HepG2 (cell line): ENCODE measurements around the gene MAP2K7.

Experiments
- CTCF ChIP-seq: sonication (generic); formaldehyde crosslinking; IDR thresholded peaks from 2 replicates; pipeline ENCODE4 v1.5.0; 2020; ENCODE audit warnings: mild to moderate bottlenecking, missing genetic modification reagents, moderate library complexity
- HDAC2 ChIP-seq: sonication (generic); formaldehyde crosslinking; IDR thresholded peaks from 2 replicates; pipeline ENCODE4 v1.4.0; 2020; ENCODE audit warnings: missing genetic modification reagents
- NCOA1 ChIP-seq: sonication (generic); formaldehyde crosslinking; IDR thresholded peaks from 2 replicates; pipeline ENCODE4 v1.9.0; 2021; ENCODE audit warnings: missing genetic modification reagents
- POLR2A ChIP-seq, 2 experiments: IDR thresholded peaks; 2 replicates each; pipeline ENCODE4 v1.6.1; 2011; ENCODE audit warnings: low read depth in 2 of 2, low read length in 2 of 2, mild to moderate bottlenecking in 1 of 2, moderate library complexity in 1 of 2; ENCODE audit not compliant: insufficient read depth in 1 of 2
- RNF2 ChIP-seq: fragments of 450-650 bp; conservative IDR thresholded peaks from 2 replicates; pipeline ENCODE4 v1.6.1; 2016; ENCODE audit warnings: low read depth
- SP4 ChIP-seq: sonication (generic); formaldehyde crosslinking; IDR thresholded peaks from 2 replicates; pipeline ENCODE4 v1.8.1; 2023; ENCODE audit warnings: mild to moderate bottlenecking, missing genetic modification reagents
- SRF ChIP-seq: IDR thresholded peaks from 2 replicates; pipeline ENCODE4 v1.6.1; 2011; ENCODE audit warnings: mild to moderate bottlenecking, low read depth, low read length, moderate library complexity
- U2AF1 ChIP-seq: fragments of 200-400 bp; formaldehyde crosslinking; optimal IDR thresholded peaks from 2 replicates; pipeline ENCODE3; 2017; ENCODE audit warnings: mild to moderate bottlenecking, low read depth, low read length

- TF ChIP-seq SRF (no peak), POLR2A (IDR thresholded peaks at IDR 0.05; ENCODE audit: insufficient read depth in 1 of 2, low read depth in 2 of 2, low read length in 2 of 2) (no peak), U2AF1 (no peak), NCOA1 (CRISPR knock-in tag) (no peak), RNF2 (no peak), SP4 (CRISPR knock-in tag) (no peak), HDAC2 (CRISPR knock-in tag) (no peak), CTCF (CRISPR knock-in tag) (no peak)
Measured at GRCh38 chr19:7856679-7857663, 46.7 kb upstream of the MAP2K7 start.
